ENCODE data around the gene ATG4A.
A peak's percentile ranks its signal among the peaks of the same experiment; 100 is the strongest.

ATG4A gene

DNA sequence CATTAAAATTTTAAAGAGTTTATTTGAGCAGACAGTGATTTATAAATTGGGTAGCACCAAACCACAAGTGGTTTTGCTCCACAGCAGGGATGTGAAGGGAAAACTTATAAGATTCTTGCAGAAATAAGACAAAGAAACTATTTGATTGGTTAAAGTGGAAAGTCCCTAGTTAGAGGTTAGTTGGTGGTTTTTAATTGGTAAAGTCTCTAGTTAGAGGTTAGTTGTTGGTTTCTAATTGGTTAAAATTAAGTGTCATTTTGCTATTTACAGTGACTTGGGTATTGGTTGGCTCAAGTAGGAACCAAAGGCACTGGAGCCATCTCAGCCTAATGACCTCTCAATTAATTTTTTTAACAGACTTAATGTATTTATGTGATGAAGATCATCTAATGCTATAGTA is 23.0 kb downstream of the ATG4A start:
- no peak for DNase-seq (ENCODE audit: extremely low read depth, low read depth)
- TF ChIP-seq, protein P1, sequence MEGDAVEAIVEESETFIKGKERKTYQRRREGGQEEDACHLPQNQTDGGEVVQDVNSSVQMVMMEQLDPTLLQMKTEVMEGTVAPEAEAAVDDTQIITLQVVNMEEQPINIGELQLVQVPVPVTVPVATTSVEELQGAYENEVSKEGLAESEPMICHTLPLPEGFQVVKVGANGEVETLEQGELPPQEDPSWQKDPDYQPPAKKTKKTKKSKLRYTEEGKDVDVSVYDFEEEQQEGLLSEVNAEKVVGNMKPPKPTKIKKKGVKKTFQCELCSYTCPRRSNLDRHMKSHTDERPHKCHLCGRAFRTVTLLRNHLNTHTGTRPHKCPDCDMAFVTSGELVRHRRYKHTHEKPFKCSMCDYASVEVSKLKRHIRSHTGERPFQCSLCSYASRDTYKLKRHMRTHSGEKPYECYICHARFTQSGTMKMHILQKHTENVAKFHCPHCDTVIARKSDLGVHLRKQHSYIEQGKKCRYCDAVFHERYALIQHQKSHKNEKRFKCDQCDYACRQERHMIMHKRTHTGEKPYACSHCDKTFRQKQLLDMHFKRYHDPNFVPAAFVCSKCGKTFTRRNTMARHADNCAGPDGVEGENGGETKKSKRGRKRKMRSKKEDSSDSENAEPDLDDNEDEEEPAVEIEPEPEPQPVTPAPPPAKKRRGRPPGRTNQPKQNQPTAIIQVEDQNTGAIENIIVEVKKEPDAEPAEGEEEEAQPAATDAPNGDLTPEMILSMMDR (IDR thresholded peaks at IDR 0.05; ENCODE audit: low read depth, low read length, missing control alignments) = no peak
- no peak overlapping the region for H3K4me3 ChIP-seq (replicated peaks; ENCODE audit: low read depth, low read length)

DNA sequence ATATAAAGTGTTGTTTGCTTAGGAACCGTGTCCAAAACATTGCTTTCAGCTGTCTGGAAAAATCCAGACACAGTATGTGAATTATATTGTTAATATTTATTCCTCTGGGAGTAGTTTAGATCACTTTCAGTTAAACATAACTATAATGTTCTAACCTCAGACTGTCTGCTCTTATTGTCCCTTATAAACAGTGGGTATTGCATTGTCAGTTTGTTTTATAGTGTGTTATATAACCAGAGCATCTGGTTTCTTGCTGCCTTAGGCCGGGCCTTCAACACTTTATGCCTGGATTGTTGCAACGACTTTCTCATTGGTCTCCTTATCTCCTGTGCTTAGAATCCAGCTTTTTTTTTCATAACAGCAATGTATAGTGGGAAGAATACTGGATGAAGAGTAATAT is 26.4 kb downstream of the ATG4A start:
- no peak for DNase-seq (ENCODE audit: extremely low read depth, low read depth)
- no peak overlapping the region for H3K4me3 ChIP-seq (replicated peaks; ENCODE audit: low read depth, low read length)
- TF ChIP-seq, protein P1 (IDR thresholded peaks at IDR 0.05; ENCODE audit: low read depth, low read length, missing control alignments) = no peak

DNA sequence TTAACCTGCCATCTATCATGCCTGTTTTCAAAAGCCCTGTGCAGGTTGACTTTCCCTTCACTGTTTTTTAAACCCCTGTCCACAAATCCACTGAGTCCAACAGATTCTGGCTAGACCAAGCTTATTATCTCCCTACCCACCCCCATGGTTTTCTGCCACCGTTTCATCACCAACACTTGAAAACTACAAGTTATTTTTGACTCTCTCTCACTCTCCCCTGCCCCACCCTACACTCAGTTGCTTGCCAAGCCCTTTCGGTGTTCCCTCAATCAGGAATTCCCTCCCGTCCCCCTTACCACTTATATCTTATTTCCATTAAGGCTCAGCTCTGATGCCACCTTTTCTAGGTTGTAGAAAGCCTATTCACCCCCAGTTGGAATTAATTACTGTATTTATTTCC is 29.7 kb downstream of the ATG4A start:
- TF ChIP-seq, protein P1 (IDR thresholded peaks at IDR 0.05; ENCODE audit: low read depth, low read length, missing control alignments) = no peak
- no peak overlapping the region for H3K4me3 ChIP-seq (replicated peaks; ENCODE audit: low read depth, low read length)
- DNase-seq (ENCODE audit: extremely low read depth, low read depth) = no peak

DNA sequence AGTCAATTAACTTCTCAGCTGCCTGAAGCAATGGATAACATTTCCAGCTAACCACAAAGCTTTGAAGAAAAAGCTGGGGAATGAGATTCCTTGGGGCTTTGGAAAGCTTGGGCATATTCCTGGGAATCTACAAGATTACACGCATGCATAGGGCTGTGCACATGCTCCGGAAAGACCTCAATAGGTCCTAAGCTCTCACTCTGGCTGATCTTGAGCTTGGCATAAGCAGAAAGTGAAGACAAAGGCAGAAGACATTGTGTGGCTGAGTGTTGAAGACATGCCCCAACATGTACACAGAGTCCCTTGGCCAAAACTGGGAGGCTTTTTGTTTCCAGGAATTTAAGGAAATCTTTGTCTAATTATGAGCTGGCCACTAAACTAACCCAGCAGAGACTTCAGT is 31.2 kb downstream of the ATG4A start:
- H3K4me3 ChIP-seq (replicated peaks; ENCODE audit: low read depth, low read length) = no peak overlapping the region
- peak; percentile 29 for DNase-seq (ENCODE audit: extremely low read depth, low read depth)
- TF ChIP-seq, protein P1 (IDR thresholded peaks at IDR 0.05; ENCODE audit: low read depth, low read length, missing control alignments) = no peak

DNA sequence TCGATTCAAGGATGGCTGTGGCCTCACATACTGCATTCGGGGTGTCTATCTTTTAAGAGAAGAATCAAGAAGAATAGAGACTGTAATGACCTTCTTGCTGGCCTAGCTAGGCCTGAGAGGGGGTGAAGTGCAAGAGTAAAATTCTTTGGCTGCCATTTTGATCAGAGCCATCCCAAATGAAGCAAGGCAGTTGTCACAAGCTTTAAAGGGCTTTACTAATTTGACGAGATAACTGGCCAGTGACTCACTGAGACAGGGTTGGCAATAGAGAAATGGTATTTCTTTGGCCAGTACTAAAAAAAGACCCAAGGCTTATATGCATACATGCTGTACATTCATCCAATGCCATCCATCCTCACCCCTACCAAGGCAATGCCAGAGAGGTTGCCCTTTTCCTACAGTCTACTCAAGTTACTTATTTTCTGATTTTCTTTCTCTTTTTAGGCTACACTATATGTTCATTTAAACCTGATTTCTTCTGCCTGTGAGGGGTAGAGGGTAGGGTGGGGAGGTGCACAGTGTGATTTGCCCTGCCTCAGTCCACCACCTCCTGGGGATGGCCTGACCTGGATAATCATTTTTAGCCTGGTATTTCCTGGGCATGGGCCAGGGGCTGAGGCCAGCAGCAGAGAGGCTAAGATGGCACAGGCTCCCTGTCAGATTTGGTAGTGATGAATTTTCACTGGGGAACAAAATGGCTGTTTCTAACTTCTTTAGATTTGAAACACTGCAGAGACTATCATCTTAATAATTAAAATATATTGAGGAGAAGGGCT is 32.2 kb downstream of the ATG4A start:
- DNase-seq (ENCODE audit: extremely low read depth, low read depth) = no peak
- TF ChIP-seq, protein P1 (IDR thresholded peaks at IDR 0.05; ENCODE audit: low read depth, low read length, missing control alignments) = no peak
- H3K4me3 ChIP-seq (replicated peaks; ENCODE audit: low read depth, low read length) = no peak overlapping the region

DNA sequence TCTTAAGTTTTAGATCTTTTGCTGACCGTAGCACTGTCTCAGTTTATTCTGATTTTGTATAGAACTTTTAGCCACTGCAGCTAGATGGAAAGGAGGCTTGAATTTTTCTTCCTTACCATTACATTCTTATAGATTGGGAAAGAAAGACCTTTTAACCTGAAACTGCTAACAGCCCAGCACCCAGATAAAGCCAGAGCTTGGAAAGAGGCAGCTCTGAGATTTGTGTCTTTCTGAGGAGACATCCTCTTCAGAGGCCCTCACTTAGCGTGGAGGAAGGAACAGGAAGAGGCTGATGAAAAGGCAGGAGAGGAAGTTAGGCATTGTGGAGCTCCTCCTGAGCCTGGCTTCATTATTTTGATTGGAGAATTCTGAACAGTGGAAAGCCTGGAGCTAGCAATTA is 35.1 kb downstream of the ATG4A start:
- H3K4me3 ChIP-seq (replicated peaks; ENCODE audit: low read depth, low read length) = no peak overlapping the region
- TF ChIP-seq, protein P1 (IDR thresholded peaks at IDR 0.05; ENCODE audit: low read depth, low read length, missing control alignments) = no peak
- no peak for DNase-seq (ENCODE audit: extremely low read depth, low read depth)

DNA sequence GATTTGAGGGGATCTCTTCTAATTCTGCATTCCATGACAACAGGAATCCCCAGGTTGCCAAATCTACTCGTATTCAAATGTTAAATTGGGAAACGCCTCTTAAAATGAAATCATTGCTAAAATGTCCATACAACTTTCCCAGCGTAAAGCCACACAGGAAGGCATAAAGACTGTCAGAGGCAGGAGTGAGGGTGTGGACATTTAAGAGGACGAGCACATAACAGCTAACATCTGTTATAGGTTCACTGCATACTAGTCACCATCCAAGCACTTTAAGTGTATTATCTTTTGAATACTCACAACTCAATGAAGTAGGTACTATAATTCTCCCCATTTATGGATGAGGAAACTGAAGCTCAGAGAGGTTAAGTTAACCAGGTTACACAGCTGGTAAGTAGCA is 35.6 kb downstream of the ATG4A start:
- TF ChIP-seq, protein P1 (IDR thresholded peaks at IDR 0.05; ENCODE audit: low read depth, low read length, missing control alignments) = no peak
- no peak for DNase-seq (ENCODE audit: extremely low read depth, low read depth)
- H3K4me3 ChIP-seq (replicated peaks; ENCODE audit: low read depth, low read length) = no peak overlapping the region
